Fibroblast of lung (primary cell): Measurements from ENCODE around the gene COPA.

ENCODE experiments used
- EZH2 ChIP-seq: IDR thresholded peaks from 2 replicates; pipeline ENCODE4 v1.5.1; 2012; ENCODE audit warnings: low read length, control low read depth, mild to moderate bottlenecking; ENCODE audit errors: missing control alignments
- TF ChIP-seq, protein P1 (sequence below), 2 donors: IDR thresholded peaks in 1 of 2; conservative IDR thresholded peaks in 1 of 2; 1 replicate in 1 of 2; 2 replicates in 1 of 2; pipeline ENCODE4 v1.5.1; 2011 to 2012; ENCODE audit warnings: low read length in 2 of 2, control low read depth in 1 of 2, inconsistent platforms in 1 of 2, low read depth in 1 of 2, mild to moderate bottlenecking in 1 of 2

DNA sequence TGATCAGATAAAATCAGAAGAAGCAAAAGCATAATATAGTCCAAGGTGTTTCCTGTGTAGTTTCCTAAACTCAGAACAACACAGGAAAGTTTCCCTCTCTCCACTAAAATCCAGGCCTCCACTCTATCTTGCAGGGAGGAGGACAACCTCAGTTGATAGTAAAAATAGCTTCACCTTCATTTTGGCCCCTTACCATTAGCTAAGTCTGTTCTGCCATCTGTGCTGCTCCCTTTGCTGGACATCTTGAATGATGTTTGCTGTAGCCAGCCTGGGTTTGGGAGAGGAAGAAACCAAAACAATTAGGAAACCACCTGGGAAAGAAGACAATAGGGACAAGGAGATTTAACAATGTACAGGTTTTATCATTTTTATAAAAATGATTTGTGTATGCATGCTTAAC, 99.3 kb downstream of the COPA start:
- TF ChIP-seq, protein P1, sequence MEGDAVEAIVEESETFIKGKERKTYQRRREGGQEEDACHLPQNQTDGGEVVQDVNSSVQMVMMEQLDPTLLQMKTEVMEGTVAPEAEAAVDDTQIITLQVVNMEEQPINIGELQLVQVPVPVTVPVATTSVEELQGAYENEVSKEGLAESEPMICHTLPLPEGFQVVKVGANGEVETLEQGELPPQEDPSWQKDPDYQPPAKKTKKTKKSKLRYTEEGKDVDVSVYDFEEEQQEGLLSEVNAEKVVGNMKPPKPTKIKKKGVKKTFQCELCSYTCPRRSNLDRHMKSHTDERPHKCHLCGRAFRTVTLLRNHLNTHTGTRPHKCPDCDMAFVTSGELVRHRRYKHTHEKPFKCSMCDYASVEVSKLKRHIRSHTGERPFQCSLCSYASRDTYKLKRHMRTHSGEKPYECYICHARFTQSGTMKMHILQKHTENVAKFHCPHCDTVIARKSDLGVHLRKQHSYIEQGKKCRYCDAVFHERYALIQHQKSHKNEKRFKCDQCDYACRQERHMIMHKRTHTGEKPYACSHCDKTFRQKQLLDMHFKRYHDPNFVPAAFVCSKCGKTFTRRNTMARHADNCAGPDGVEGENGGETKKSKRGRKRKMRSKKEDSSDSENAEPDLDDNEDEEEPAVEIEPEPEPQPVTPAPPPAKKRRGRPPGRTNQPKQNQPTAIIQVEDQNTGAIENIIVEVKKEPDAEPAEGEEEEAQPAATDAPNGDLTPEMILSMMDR (conservative IDR thresholded peaks at IDR 0.05 in 1 of 2, IDR thresholded peaks at IDR 0.05 in 1 of 2; ENCODE audit: low read depth in 1 of 2, low read length in 2 of 2) = no peak
- TF ChIP-seq EZH2 = no peak
